H1 (cell line): Measurements from ENCODE around the gene SLC45A1. TPM values are rescaled to one million over a fixed set of nuclear protein-coding genes. Genes with fewer than 3 reads are reported as not detected.

Experiments used
- CTCF ChIA-PET: fragments of 300-600 bp; sonication (Branson Sonifier 250); formaldehyde crosslinking; loops from one replicate; lab custom pipeline; 2021; ENCODE audit not compliant: partially characterized antibody; lab: Charles Lee
- POLR2A ChIA-PET: fragments of 300-600 bp; sonication (Branson Sonifier 250); formaldehyde crosslinking; loops from one replicate; lab custom pipeline; 2021; ENCODE audit warnings: inconsistent platforms; ENCODE audit not compliant: partially characterized antibody; lab: Charles Lee
- DNase-seq, 2 experiments: peaks; one replicate each; pipeline versions ENCODE4 v3.0.0 to v3.0.0-alpha.2; 2010 to 2022; ENCODE audit warnings: low spot score in 2 of 2, low read depth in 1 of 2, mixed read lengths in 1 of 2
- FAIRE-seq: peaks from 2 replicates; lab custom pipeline; 2011; peaks lifted over from hg19 to GRCh38; lab: Jason Lieb, UNC
- H2AFZ ChIP-seq: 2 replicates; pipeline ENCODE4 v1.8.1; 2012; ENCODE audit warnings: low read length, inconsistent platforms
- H2AK5ac ChIP-seq: 2 replicates; pipeline ENCODE4 v1.6.1; 2013; ENCODE audit warnings: low read depth, low read length
- H2BK120ac ChIP-seq: replicated peaks from 2 replicates; pipeline ENCODE3; 2013; ENCODE audit warnings: low read depth, low read length, inconsistent platforms
- H2BK12ac ChIP-seq: 2 replicates; pipeline ENCODE4 v1.6.1; 2013; ENCODE audit warnings: low read depth, low read length
- H2BK15ac ChIP-seq: 2 replicates; pipeline ENCODE4 v1.6.1; 2013; ENCODE audit warnings: low read length
- H2BK20ac ChIP-seq: 2 replicates; pipeline ENCODE4 v1.6.1; 2013; ENCODE audit warnings: low read length
- H2BK5ac ChIP-seq: 2 replicates; pipeline ENCODE4 v1.6.1; 2013; ENCODE audit warnings: low read depth, low read length
- H3K14ac ChIP-seq: 2 replicates; pipeline ENCODE4 v1.6.1; 2013; ENCODE audit warnings: inconsistent platforms; ENCODE audit not compliant: insufficient read length
- H3K18ac ChIP-seq: 2 replicates; pipeline ENCODE4 v1.6.1; 2013; ENCODE audit warnings: low read length; ENCODE audit errors: extremely low read depth
- H3K23ac ChIP-seq: 2 replicates; pipeline ENCODE4 v1.6.1; 2013; ENCODE audit warnings: inconsistent platforms; ENCODE audit not compliant: insufficient read length
- H3K23me2 ChIP-seq: 2 replicates; pipeline ENCODE4 v1.6.1; 2013; ENCODE audit warnings: low read depth, low read length
- H3K27ac ChIP-seq: 2 replicates; pipeline ENCODE4 v1.6.1; 2011; ENCODE audit warnings: low read depth, low read length, inconsistent platforms
- H3K27me3 ChIP-seq, 4 experiments: replicated peaks in 1 of 4; 1 replicate in 1 of 4; 2 replicates in 3 of 4; pipeline versions ENCODE4 v1.6.1 to v1.8.1; 2011 to 2013; ENCODE audit warnings: low read length in 3 of 4, mild to moderate bottlenecking in 3 of 4, inconsistent platforms in 2 of 4, mixed read lengths in 2 of 4, moderate library complexity in 1 of 4; ENCODE audit not compliant: control insufficient read depth in 3 of 4, insufficient read depth in 3 of 4; ENCODE audit errors: extremely low read depth in 1 of 4
- H3K36me3 ChIP-seq, 4 experiments: 2 replicates each; pipeline versions ENCODE4 v1.6.1 to v1.8.1; 2011 to 2013; ENCODE audit warnings: mild to moderate bottlenecking in 4 of 4, low read length in 3 of 4, moderate library complexity in 2 of 4, control low read depth in 1 of 4, inconsistent platforms in 1 of 4; ENCODE audit not compliant: insufficient read depth in 4 of 4, control insufficient read depth in 2 of 4
- H3K4ac ChIP-seq: replicated peaks from 2 replicates; pipeline ENCODE3; 2013; ENCODE audit warnings: low read length, low read depth, mixed read lengths, inconsistent platforms; ENCODE audit not compliant: insufficient read length
- H3K4me1 ChIP-seq, 4 experiments: replicated peaks in 1 of 4; 1 replicate in 1 of 4; 2 replicates in 3 of 4; pipeline versions ENCODE4 v1.6.1 to v1.8.1; 2011 to 2013; ENCODE audit warnings: low read length in 3 of 4, inconsistent platforms in 2 of 4, mixed read lengths in 1 of 4; ENCODE audit not compliant: insufficient read depth in 4 of 4, control insufficient read depth in 3 of 4
- H3K4me2 ChIP-seq, 2 experiments: 2 replicates each; pipeline versions ENCODE4 v1.6.1 to v1.8.1; 2011 to 2013; ENCODE audit warnings: low read depth in 2 of 2, low read length in 2 of 2, control low read depth in 1 of 2, inconsistent platforms in 1 of 2, mild to moderate bottlenecking in 1 of 2; ENCODE audit not compliant: insufficient read depth in 1 of 2
- H3K4me3 ChIP-seq, 4 experiments: fragments of 200-600, 300-600 bp in 1 of 4; sonication (generic), shearing (Covaris generic), sonication (Bioruptor Twin) in 1 of 4; 2 replicates each; pipeline versions ENCODE4 v1.5.1 to v1.8.1; 2011 to 2016; ENCODE audit warnings: low read length in 4 of 4, low read depth in 3 of 4, control low read depth in 2 of 4, inconsistent platforms in 2 of 4, mild to moderate bottlenecking in 2 of 4, mixed read lengths in 1 of 4, moderate library complexity in 1 of 4; ENCODE audit not compliant: insufficient read depth in 2 of 4; ENCODE audit errors: extremely low read depth in 1 of 4
- H3K56ac ChIP-seq: replicated peaks from 2 replicates; pipeline ENCODE3; 2013; ENCODE audit warnings: low read depth, mild to moderate bottlenecking, mixed read lengths, low read length, inconsistent platforms; ENCODE audit not compliant: insufficient read length
- H3K79me1 ChIP-seq: 2 replicates; pipeline ENCODE4 v1.6.1; 2013; ENCODE audit warnings: low read depth, low read length, control low read depth
- H3K79me2 ChIP-seq, 2 experiments: 2 replicates each; pipeline versions ENCODE4 v1.6.1 to v1.8.1; 2012 to 2013; ENCODE audit warnings: low read length in 2 of 2, mild to moderate bottlenecking in 2 of 2, inconsistent platforms in 1 of 2; ENCODE audit not compliant: insufficient read depth in 2 of 2, control insufficient read depth in 1 of 2
- H3K9ac ChIP-seq, 4 experiments: replicated peaks in 1 of 4; 1 replicate in 1 of 4; 2 replicates in 3 of 4; pipeline versions ENCODE4 v1.6.1 to v1.8.1; 2011 to 2013; ENCODE audit warnings: low read depth in 3 of 4, low read length in 3 of 4, control low read depth in 2 of 4, mild to moderate bottlenecking in 2 of 4, moderate library complexity in 2 of 4, inconsistent platforms in 1 of 4; ENCODE audit errors: extremely low read depth in 1 of 4
- H3K9me3 ChIP-seq, 2 experiments: 2 replicates each; pipeline versions ENCODE4 v1.6.1 to v1.8.1; 2012 to 2013; ENCODE audit warnings: mild to moderate bottlenecking in 2 of 2, moderate library complexity in 2 of 2, control low read depth in 1 of 2, inconsistent platforms in 1 of 2, low read depth in 1 of 2, low read length in 1 of 2, mixed read lengths in 1 of 2; ENCODE audit not compliant: insufficient read depth in 2 of 2
- H4K20me1 ChIP-seq, 2 experiments: replicated peaks in 1 of 2; 2 replicates each; pipeline versions ENCODE3 to v1.8.1; 2011 to 2013; ENCODE audit warnings: inconsistent platforms in 2 of 2, low read length in 2 of 2, mild to moderate bottlenecking in 1 of 2; ENCODE audit not compliant: insufficient read depth in 2 of 2, control insufficient read depth in 1 of 2
- H4K5ac ChIP-seq: 2 replicates; pipeline ENCODE4 v1.6.1; 2013; ENCODE audit warnings: low read length, low read depth, mixed read lengths, inconsistent platforms; ENCODE audit not compliant: insufficient read length
- H4K8ac ChIP-seq: 2 replicates; pipeline ENCODE4 v1.8.0; 2013; ENCODE audit warnings: mild to moderate bottlenecking, moderate library complexity, low read length, inconsistent platforms; ENCODE audit not compliant: insufficient read depth; ENCODE audit errors: extremely low read depth
- H4K91ac ChIP-seq: replicated peaks from 2 replicates; pipeline ENCODE3; 2013; ENCODE audit warnings: low read length, mixed read lengths, inconsistent platforms; ENCODE audit not compliant: insufficient read length
- ATF3 ChIP-seq: IDR thresholded peaks from 2 replicates; pipeline ENCODE4 v1.6.1; 2011; ENCODE audit warnings: low read depth, mild to moderate bottlenecking, low read length; ENCODE audit not compliant: insufficient read depth
- WGBS, 2 experiments: shearing (Covaris generic) in 1 of 2; methylation state at CpG; one replicate each; pipeline versions ENCODE4 v1.1.6 to v1.1.7; 2013 to 2015; ENCODE audit warnings: low lambda C conversion rate in 2 of 2, mixed read lengths in 2 of 2, inconsistent platforms in 1 of 2, low coverage in 1 of 2, missing lambda C conversion rate in 1 of 2; ENCODE audit not compliant: insufficient replicate concordance in 2 of 2, insufficient coverage in 1 of 2, insufficient read length in 1 of 2; ENCODE audit errors: extremely low coverage in 1 of 2, missing lambda C conversion rate in 1 of 2; 5-methylcytosine and 5-hydroxymethylcytosine counted together
- polyA plus RNA-seq, 7 experiments: library from polyadenylated mRNA; depleted of rRNA in 3 of 7; stranded (reverse) in 5 of 7; unstranded in 2 of 7; fragments of >200 nt in 5 of 7; fragments of 200-250 nt in 2 of 7; gene quantifications; 1 replicate in 5 of 7; 2 replicates in 1 of 7; 4 replicates in 1 of 7; pipeline versions ENCODE4 v1.2.1 to v1.2.3, GENCODE V29; 2011 to 2013; ENCODE audit warnings: missing spikeins in 2 of 7, mixed read lengths in 2 of 7
- total RNA-seq: library from RNA; stranded (reverse); fragmentation: NEBNext Ultra II Directional; extraction: Animal tissue kit (Norgen Biotek cat#: 25700); gene quantifications from 2 replicates; pipeline ENCODE4 v1.2.1, GENCODE V29; 2021

SLC45A1 gene
- total and polyA plus RNA-seq, 2 of the 8 experiments (the other 6 are each of a cell fraction or from before 2014, with no cell fraction given) = 1.0 to 1.7 TPM

DNA sequence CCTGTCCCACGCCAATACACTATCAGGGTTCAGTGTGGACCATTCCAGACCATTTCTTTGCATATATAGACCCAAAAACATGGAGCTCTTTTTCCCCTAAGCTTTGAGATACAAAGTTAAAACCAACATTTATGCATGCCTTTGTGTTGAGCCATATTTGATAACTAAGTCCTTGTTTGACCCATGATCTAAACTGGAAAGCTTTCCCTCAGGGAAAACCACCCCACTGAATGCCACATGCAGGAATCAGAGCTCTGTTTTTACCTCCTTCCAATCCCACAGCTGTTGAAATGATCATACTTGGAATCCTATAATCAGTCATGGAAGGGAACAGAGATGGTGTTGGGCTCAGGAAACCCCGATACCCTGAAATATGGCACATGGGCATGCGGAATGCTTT is 14.8 kb upstream of the SLC45A1 start:
- H3K79me1 ChIP-seq = no peaks in the 10 kb centered on the region
- CTCF ChIA-PET = interaction anchor here (0.7 to 3.0 kb wide), 8 partner anchors 9 to 328 kb away, joined by 3 to 30 read pairs (median 3); no protein-coding TSS in a partner anchor
- no peaks in the 10 kb centered on the region for H3K79me2 ChIP-seq
- no peak overlapping the region for H4K8ac ChIP-seq
- no peak overlapping the region for H2BK20ac ChIP-seq
- 96% methylated on average over 3 of the region's 3 CpGs; no CpG with 5 or more reads in 1 of the 2 experiments for WGBS, 2 experiments
- FAIRE-seq (no peak), DNase-seq (no peak)
- no peak overlapping the region for H3K4me3 ChIP-seq
- H4K20me1 ChIP-seq = no peaks in the 10 kb centered on the region
- no peak overlapping the region for H2AK5ac ChIP-seq
- no peaks in the 10 kb centered on the region for H3K36me3 ChIP-seq
- no peak overlapping the region for H2BK15ac ChIP-seq
- H2BK5ac ChIP-seq = no peak overlapping the region
- no peak overlapping the region for H2BK12ac ChIP-seq
- H3K4me1 ChIP-seq = peaks cover 0 to 12% (median 2%) of the 10 kb centered on the region in 4 experiments; a peak in 2 of 7 replicates
- POLR2A ChIA-PET = interaction anchor here (1.1 kb wide), 1 partner anchor 9 kb away, joined by 3 read pairs; no protein-coding TSS in a partner anchor
- H2AFZ ChIP-seq = no peak overlapping the region
- H4K5ac ChIP-seq = no peak overlapping the region
- TF ChIP-seq ATF3 = no peak
- TF ChIP-seq, all 59 proteins: peak for 0
- H3K4me2 ChIP-seq = no peak overlapping the region
- no peak overlapping the region for H3K14ac ChIP-seq
- H3K9ac ChIP-seq = no peak overlapping the region
- H3K9me3 ChIP-seq = no peaks in the 10 kb centered on the region
- H3K27me3 ChIP-seq = no peaks in the 10 kb centered on the region
- H3K56ac ChIP-seq = no peak overlapping the region
- H3K18ac ChIP-seq = no peak overlapping the region; the same call in 1 of the 2 replicates
- no peak overlapping the region for H3K4ac ChIP-seq
- peaks cover 2% of the 10 kb centered on the region; the same call in 1 of the 2 replicates for H3K23me2 ChIP-seq
- no peak overlapping the region for H4K91ac ChIP-seq
- H3K23ac ChIP-seq = no peak overlapping the region
- H2BK120ac ChIP-seq = no peak overlapping the region
- H3K27ac ChIP-seq = no peak overlapping the region
